Astrocyte of the cerebellum (primary cell): ENCODE data around the gene NIBAN1.
"Not testable (repeated sequence)": the region's sequence is repeated elsewhere in the genome, so short reads cannot be mapped to it uniquely, and the experiment has no call there.

Experiments used
- DNase-seq: peaks from one replicate; pipeline ENCODE4 v3.0.0-alpha.2; 2011; ENCODE audit warnings: low read depth
- H3K4me3 ChIP-seq: 2 replicates; pipeline ENCODE4 v1.5.1; 2011; ENCODE audit warnings: mild to moderate bottlenecking, low read depth, low read length, moderate library complexity
- in situ Hi-C: cut with HindIII; loops from 2 replicates; pipeline ENCODE4 v1.10.0; 2017; ENCODE audit warnings: low sequenced_read_pairs
- TF ChIP-seq, protein P1 (sequence below): IDR thresholded peaks from 2 replicates; pipeline ENCODE4 v1.5.1; 2012; ENCODE audit warnings: low read length, low read depth, moderate library complexity, mild to moderate bottlenecking; ENCODE audit errors: missing control alignments

Gene NIBAN1

GRCh38 chr1:184965944-184966860 lies 8.1 kb downstream of the NIBAN1 start:
- no peak overlapping the region for H3K4me3 ChIP-seq
- DNase-seq, result no peak
- in situ Hi-C loops, result no loop called here
- TF ChIP-seq, protein P1, sequence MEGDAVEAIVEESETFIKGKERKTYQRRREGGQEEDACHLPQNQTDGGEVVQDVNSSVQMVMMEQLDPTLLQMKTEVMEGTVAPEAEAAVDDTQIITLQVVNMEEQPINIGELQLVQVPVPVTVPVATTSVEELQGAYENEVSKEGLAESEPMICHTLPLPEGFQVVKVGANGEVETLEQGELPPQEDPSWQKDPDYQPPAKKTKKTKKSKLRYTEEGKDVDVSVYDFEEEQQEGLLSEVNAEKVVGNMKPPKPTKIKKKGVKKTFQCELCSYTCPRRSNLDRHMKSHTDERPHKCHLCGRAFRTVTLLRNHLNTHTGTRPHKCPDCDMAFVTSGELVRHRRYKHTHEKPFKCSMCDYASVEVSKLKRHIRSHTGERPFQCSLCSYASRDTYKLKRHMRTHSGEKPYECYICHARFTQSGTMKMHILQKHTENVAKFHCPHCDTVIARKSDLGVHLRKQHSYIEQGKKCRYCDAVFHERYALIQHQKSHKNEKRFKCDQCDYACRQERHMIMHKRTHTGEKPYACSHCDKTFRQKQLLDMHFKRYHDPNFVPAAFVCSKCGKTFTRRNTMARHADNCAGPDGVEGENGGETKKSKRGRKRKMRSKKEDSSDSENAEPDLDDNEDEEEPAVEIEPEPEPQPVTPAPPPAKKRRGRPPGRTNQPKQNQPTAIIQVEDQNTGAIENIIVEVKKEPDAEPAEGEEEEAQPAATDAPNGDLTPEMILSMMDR, result no peak

DNA sequence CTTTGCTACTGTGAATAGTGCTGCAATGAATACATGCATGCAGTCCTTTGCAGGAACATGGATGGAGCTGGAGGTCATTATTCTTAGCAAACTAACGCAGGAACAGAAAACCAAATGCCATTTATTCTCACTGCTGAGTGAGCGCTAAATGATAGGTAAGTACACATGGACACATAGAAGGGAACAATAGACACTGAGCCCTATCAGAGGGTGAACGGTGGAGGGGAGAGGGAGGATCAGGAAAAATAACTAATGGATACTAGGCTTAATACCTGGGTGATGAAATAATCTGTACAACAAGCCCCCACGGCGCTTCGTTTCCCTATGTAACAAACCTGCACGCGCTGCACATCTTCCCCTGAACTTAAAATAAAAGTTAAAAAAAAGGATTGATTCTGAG lies 8.9 kb downstream of the NIBAN1 start:
- in situ Hi-C loops, result no loop called here
- TF ChIP-seq, protein P1, result no peak
- DNase-seq, result no peak
- no peak overlapping the region for H3K4me3 ChIP-seq

DNA sequence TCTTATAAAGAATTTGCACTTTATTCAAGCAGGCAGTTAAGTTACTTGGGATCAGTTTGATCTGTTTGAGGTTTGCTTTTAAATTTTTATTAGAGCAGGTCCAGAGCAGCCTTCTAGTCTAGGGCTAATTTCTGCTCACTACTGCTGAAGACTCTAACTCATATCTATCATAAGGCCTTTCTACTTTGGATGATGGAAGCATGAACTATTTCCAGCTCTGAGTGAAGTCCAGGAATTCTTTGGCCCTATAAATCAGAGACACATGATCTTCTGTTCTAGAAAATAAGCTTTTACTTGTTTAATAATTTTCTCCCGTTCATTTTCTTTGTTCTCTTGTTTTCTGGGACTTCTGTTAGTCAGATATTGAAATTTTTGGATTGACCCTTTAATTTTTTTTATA lies 14.7 kb downstream of the NIBAN1 start:
- DNase-seq, result no peak
- H3K4me3 ChIP-seq, result no peak overlapping the region
- in situ Hi-C loops, result no loop called here
- TF ChIP-seq, protein P1, result no peak

DNA sequence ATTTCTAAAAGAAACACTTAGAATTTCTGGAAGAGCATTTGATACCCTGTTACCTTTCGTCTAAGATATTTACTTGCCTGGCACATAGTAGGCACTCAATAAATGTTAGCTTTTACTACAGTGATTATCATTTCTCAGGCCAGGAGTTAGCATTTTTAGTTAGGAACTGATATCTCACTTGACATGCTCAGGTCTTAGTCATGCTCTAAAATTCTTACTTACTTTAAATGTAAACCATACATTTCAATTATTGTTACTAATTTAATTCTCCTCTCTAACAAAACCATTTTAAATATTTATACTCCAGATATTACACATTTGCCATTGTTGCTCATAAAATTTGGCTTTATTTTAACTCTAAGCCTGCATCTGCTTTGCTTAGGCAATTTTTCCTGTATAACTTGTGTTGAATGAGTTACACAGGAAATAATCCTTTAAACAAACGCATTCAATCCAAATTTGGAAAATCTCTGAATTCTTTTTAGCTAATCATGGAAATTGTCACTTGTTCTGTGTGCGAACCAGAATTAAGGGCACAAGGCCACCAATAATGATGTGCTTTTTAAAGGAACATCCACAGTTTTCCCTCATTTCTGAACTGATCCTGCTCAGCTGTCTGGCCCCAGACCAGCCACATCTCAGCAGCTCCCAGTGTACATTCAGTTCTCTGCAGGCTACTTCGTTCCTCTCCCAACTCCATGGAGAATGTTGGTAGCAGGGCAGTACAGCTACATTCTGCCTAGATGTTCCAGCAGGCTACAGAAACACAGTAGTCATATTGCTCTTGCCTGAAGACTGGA lies 15.6 kb downstream of the NIBAN1 start:
- in situ Hi-C loops, result no loop called here
- TF ChIP-seq, protein P1, result no peak
- no peak overlapping the region for H3K4me3 ChIP-seq
- DNase-seq, result no peak

GRCh38 chr1:184957901-184958300 lies 16.4 kb downstream of the NIBAN1 start:
- in situ Hi-C loops, H3K4me3 ChIP-seq, DNase-seq: not testable (repeated sequence)

GRCh38 chr1:184956999-184957700 lies 17.2 kb downstream of the NIBAN1 start:
- TF ChIP-seq, protein P1, result no peak
- H3K4me3 ChIP-seq, result no peak overlapping the region
- in situ Hi-C loops, result no loop called here
- no peak for DNase-seq
